HUES64 (cell line): ENCODE results near the gene SLC17A8.

Source experiments
- H3K27ac ChIP-seq: 2 replicates; pipeline ENCODE4 v1.7.0; 2013; ENCODE audit warnings: low read depth, low read length, inconsistent platforms
- H3K27me3 ChIP-seq: 2 replicates; pipeline ENCODE4 v1.6.1; 2013; ENCODE audit warnings: mild to moderate bottlenecking, low read length; ENCODE audit not compliant: insufficient read depth
- H3K36me3 ChIP-seq: 2 replicates; pipeline ENCODE4 v1.6.1; 2013; ENCODE audit warnings: mild to moderate bottlenecking, low read length; ENCODE audit not compliant: insufficient read depth
- H3K4me1 ChIP-seq: 2 replicates; pipeline ENCODE4 v1.6.1; 2013; ENCODE audit warnings: mild to moderate bottlenecking, low read length, moderate library complexity; ENCODE audit not compliant: insufficient read depth
- H3K4me3 ChIP-seq: 2 replicates; pipeline ENCODE4 v1.5.1; 2013; ENCODE audit warnings: mild to moderate bottlenecking, low read length, moderate library complexity
- H3K9ac ChIP-seq: 2 replicates; pipeline ENCODE4 v1.6.1; 2013; ENCODE audit warnings: mild to moderate bottlenecking, low read depth, low read length
- H3K9me3 ChIP-seq: 2 replicates; pipeline ENCODE4 v1.6.1; 2013; ENCODE audit warnings: low read depth, low read length; ENCODE audit not compliant: insufficient read depth
- WGBS: fragments of 150-250, 120-280 bp; methylation state at CpG from one replicate; pipeline ENCODE4 v1.1.7; 2013; ENCODE audit warnings: missing lambda C conversion rate; 5-methylcytosine and 5-hydroxymethylcytosine counted together

SLC17A8 gene

GRCh38 chr12:100393200-100393599 is 36.3 kb downstream of the SLC17A8 start:
- 95% methylated on average over 6 of the region's 6 CpGs for WGBS
- no peaks in the 10 kb centered on the region for H3K9me3 ChIP-seq
- no peak overlapping the region for H3K4me3 ChIP-seq
- no peak overlapping the region for H3K9ac ChIP-seq
- H3K27me3 ChIP-seq, result no peaks in the 10 kb centered on the region
- no peak overlapping the region for H3K27ac ChIP-seq
- H3K4me1 ChIP-seq, result no peaks in the 10 kb centered on the region
- H3K36me3 ChIP-seq, result no peaks in the 10 kb centered on the region

- WGBS, result 98% methylated on average over 6 of the region's 6 CpGs
- Histone ChIP-seq H3K9ac (no peak overlapping the region), H3K4me3 (no peak overlapping the region), H3K27me3 (no peaks in the 10 kb centered on the region), H3K4me1 (no peaks in the 10 kb centered on the region; the same call in 1 of the 2 replicates), H3K36me3 (no peaks in the 10 kb centered on the region), H3K9me3 (no peaks in the 10 kb centered on the region), H3K27ac (no peak overlapping the region)
These were observed 38.9 kb downstream of the SLC17A8 start for GRCh38 chr12:100395811-100396210.

GRCh38 chr12:100398307-100398706 is 41.4 kb downstream of the SLC17A8 start:
- H3K27me3 ChIP-seq, result no peaks in the 10 kb centered on the region
- H3K9ac ChIP-seq, result no peak overlapping the region
- H3K27ac ChIP-seq, result no peak overlapping the region
- no peaks in the 10 kb centered on the region; the same call in 1 of the 2 replicates for H3K4me1 ChIP-seq
- H3K4me3 ChIP-seq, result no peak overlapping the region
- H3K36me3 ChIP-seq, result no peaks in the 10 kb centered on the region
- no peaks in the 10 kb centered on the region for H3K9me3 ChIP-seq

GRCh38 chr12:100399095-100399494 is 42.2 kb downstream of the SLC17A8 start:
- H3K27me3 ChIP-seq, result no peaks in the 10 kb centered on the region
- H3K36me3 ChIP-seq, result no peaks in the 10 kb centered on the region
- H3K4me3 ChIP-seq, result no peak overlapping the region
- 84% methylated on average over 2 of the region's 2 CpGs for WGBS
- no peak overlapping the region for H3K9ac ChIP-seq
- no peak overlapping the region for H3K27ac ChIP-seq
- H3K9me3 ChIP-seq, result no peaks in the 10 kb centered on the region
- no peaks in the 10 kb centered on the region; the same call in 1 of the 2 replicates for H3K4me1 ChIP-seq

- Histone ChIP-seq H3K27ac (no peak overlapping the region), H3K9me3 (no peaks in the 10 kb centered on the region), H3K9ac (no peak overlapping the region), H3K27me3 (no peaks in the 10 kb centered on the region), H3K4me1 (no peaks in the 10 kb centered on the region; the same call in 1 of the 2 replicates), H3K36me3 (no peaks in the 10 kb centered on the region), H3K4me3 (no peak overlapping the region)
These were observed 44.8 kb downstream of the SLC17A8 start for GRCh38 chr12:100401660-100402059.

- H3K4me3 ChIP-seq, result no peak overlapping the region
- no peak overlapping the region for H3K27ac ChIP-seq
- no peaks in the 10 kb centered on the region for H3K9me3 ChIP-seq
- H3K36me3 ChIP-seq, result no peaks in the 10 kb centered on the region
- no peaks in the 10 kb centered on the region for H3K27me3 ChIP-seq
- WGBS, result 97% methylated on average over 2 of the region's 2 CpGs
- no peak overlapping the region for H3K9ac ChIP-seq
- H3K4me1 ChIP-seq, result no peaks in the 10 kb centered on the region; the same call in 1 of the 2 replicates
These were observed 45.9 kb downstream of the SLC17A8 start for GRCh38 chr12:100402763-100403162.

- no peak overlapping the region for H3K9ac ChIP-seq
- H3K27ac ChIP-seq, result no peak overlapping the region
- H3K4me1 ChIP-seq, result no peaks in the 10 kb centered on the region; the same call in 1 of the 2 replicates
- WGBS, result 95% methylated on average over 2 of the region's 2 CpGs
- no peaks in the 10 kb centered on the region for H3K9me3 ChIP-seq
- no peaks in the 10 kb centered on the region for H3K36me3 ChIP-seq
- no peaks in the 10 kb centered on the region for H3K27me3 ChIP-seq
- no peak overlapping the region for H3K4me3 ChIP-seq
These were observed 46.6 kb downstream of the SLC17A8 start for GRCh38 chr12:100403446-100403845.

GRCh38 chr12:100404769-100405407 is 48.0 kb downstream of the SLC17A8 start:
- Histone ChIP-seq H3K27me3 (no peaks in the 10 kb centered on the region), H3K9me3 (no peaks in the 10 kb centered on the region), H3K36me3 (no peaks in the 10 kb centered on the region), H3K4me1 (no peaks in the 10 kb centered on the region; the same call in 1 of the 2 replicates), H3K9ac (no peak overlapping the region), H3K27ac (no peak overlapping the region), H3K4me3 (no peak overlapping the region)
- whole genome bisulfite sequencing, result 27% methylated on average over 10 of the region's 10 CpGs

- Histone ChIP-seq H3K9ac (no peak overlapping the region), H3K4me1 (peaks cover 8% of the 10 kb centered on the region; the same call in 1 of the 2 replicates), H3K36me3 (no peaks in the 10 kb centered on the region), H3K9me3 (no peaks in the 10 kb centered on the region), H3K4me3 (no peak overlapping the region), H3K27ac (no peak overlapping the region), H3K27me3 (no peaks in the 10 kb centered on the region)
- WGBS, result 92% methylated on average over 6 of the region's 6 CpGs
These were observed 56.1 kb downstream of the SLC17A8 start for GRCh38 chr12:100413001-100413400.

GRCh38 chr12:100414739-100415138 is 57.9 kb downstream of the SLC17A8 start:
- Histone ChIP-seq H3K36me3 (no peaks in the 10 kb centered on the region), H3K9me3 (no peaks in the 10 kb centered on the region), H3K4me3 (no peak overlapping the region), H3K27me3 (no peaks in the 10 kb centered on the region), H3K4me1 (peaks cover 8% of the 10 kb centered on the region; the same call in 1 of the 2 replicates), H3K9ac (no peak overlapping the region), H3K27ac (no peak overlapping the region)
- WGBS, result 45% methylated on average over 4 of the region's 4 CpGs

GRCh38 chr12:100422646-100423045 is 65.8 kb downstream of the SLC17A8 start:
- Histone ChIP-seq H3K9ac (no peak overlapping the region), H3K36me3 (no peaks in the 10 kb centered on the region), H3K4me1 (no peaks in the 10 kb centered on the region), H3K27ac (no peak overlapping the region), H3K9me3 (peaks cover 5% of the 10 kb centered on the region; the same call in 1 of the 2 replicates), H3K4me3 (no peak overlapping the region), H3K27me3 (no peaks in the 10 kb centered on the region)

GRCh38 chr12:100426145-100426544 is 69.3 kb downstream of the SLC17A8 start:
- no peaks in the 10 kb centered on the region for H3K4me1 ChIP-seq
- peaks cover 5% of the 10 kb centered on the region; the same call in 1 of the 2 replicates for H3K9me3 ChIP-seq
- no peak overlapping the region for H3K27ac ChIP-seq
- no peak overlapping the region for H3K4me3 ChIP-seq
- no peak overlapping the region for H3K9ac ChIP-seq
- 63% methylated on average over 1 of the region's 1 CpG for WGBS
- H3K36me3 ChIP-seq, result no peaks in the 10 kb centered on the region
- H3K27me3 ChIP-seq, result no peaks in the 10 kb centered on the region
